Tibial nerve (tissue), 4 donors: ENCODE results near the gene DAZAP1. TPM values are rescaled to one million over a fixed set of nuclear protein-coding genes. Genes with fewer than 3 reads are reported as not detected.

ENCODE experiments used
- DNase-seq, 2 donors: peaks; one replicate each; pipeline ENCODE4 v3.0.0-alpha.2; 2019; ENCODE audit warnings: low spot score in 2 of 2
- H3K27ac ChIP-seq, 4 donors: fragments of 200-600 bp; sonication (generic) in 3 of 4; one replicate each; pipeline ENCODE4 v1.5.1; 2017 to 2019; ENCODE audit warnings: mild to moderate bottlenecking in 1 of 4
- H3K27me3 ChIP-seq, 2 donors: fragments of 200-600 bp; sonication (generic) in 1 of 2; one replicate each; pipeline versions ENCODE4 v1.5.1 to v1.6.0; 2017 to 2019
- H3K36me3 ChIP-seq, 3 donors: fragments of 200-600 bp; sonication (generic); one replicate each; pipeline ENCODE4 v1.5.1; 2018 to 2019
- H3K4me1 ChIP-seq, 4 donors: fragments of 200-600 bp; sonication (generic) in 3 of 4; one replicate each; pipeline ENCODE4 v1.5.1; 2017 to 2019
- H3K4me3 ChIP-seq, 4 donors: fragments of 200-600 bp; sonication (generic) in 3 of 4; one replicate each; pipeline ENCODE4 v1.5.1; 2017 to 2019; ENCODE audit warnings: mild to moderate bottlenecking in 1 of 4, moderate library complexity in 1 of 4
- H3K9me3 ChIP-seq, 4 donors: fragments of 200-600 bp; sonication (generic) in 3 of 4; one replicate each; pipeline ENCODE4 v1.5.1; 2017 to 2019
- CTCF ChIP-seq, 5 experiments: fragments of 200-600 bp in 3 of 5; fragments of 450-650 bp in 2 of 5; sonication (generic) in 3 of 5; IDR thresholded peaks; one replicate each; pipeline ENCODE4 v1.5.1; 2016 to 2019; ENCODE audit warnings: antibody characterized with exemption in 5 of 5, mild to moderate bottlenecking in 3 of 5, moderate library complexity in 2 of 5
- EP300 ChIP-seq, 2 donors: sonication (generic); formaldehyde crosslinking; IDR thresholded peaks; one replicate each; pipeline ENCODE4 v1.6.1; 2017; ENCODE audit warnings: antibody characterized with exemption in 2 of 2, mild to moderate bottlenecking in 1 of 2
- POLR2A ChIP-seq, 2 donors: fragments of 450-650 bp; IDR thresholded peaks; one replicate each; pipeline ENCODE4 v1.6.1; 2017; ENCODE audit warnings: antibody characterized with exemption in 2 of 2, mild to moderate bottlenecking in 2 of 2, moderate library complexity in 2 of 2
- WGBS, 2 donors: methylation state at CpG; one replicate each; pipeline ENCODE4 v1.1.5; 2018; 5-methylcytosine and 5-hydroxymethylcytosine counted together
- total RNA-seq, 4 donors: library from RNA; depleted of rRNA; stranded (reverse); fragments of >200 nt; gene quantifications; one replicate each; pipeline ENCODE4 v1.1.0, GENCODE V29; 2016

The DAZAP1 gene
- total RNA-seq, 4 donors from 2014 or later, result 34.3 to 68.4 (median 61.0) TPM

- Histone ChIP-seq H3K36me3 (peaks cover 4 to 83% (median 15%) of the 10 kb centered on the region in 3 donors), H3K27me3 (no peaks in the 10 kb centered on the region), H3K27ac (no peak overlapping the region), H3K9me3 (no peaks in the 10 kb centered on the region), H3K4me3 (no peak overlapping the region), H3K4me1 (peaks cover 0 to 24% (median 11%) of the 10 kb centered on the region in 4 donors)
- TF ChIP-seq POLR2A (IDR thresholded peaks at IDR 0.05), result no peak
- no peak for TF ChIP-seq EP300 (IDR thresholded peaks at IDR 0.05)
- TF ChIP-seq CTCF (IDR thresholded peaks at IDR 0.05), result no peak
- WGBS, 2 donors, result 81 to 84% methylated on average over 13 to 16 of the region's 17 CpGs
- DNase-seq, result no peak
These were observed 13.5 kb upstream of the DAZAP1 start for GRCh38 chr19:1393841-1394240.

GRCh38 chr19:1394252-1395193 is 12.9 kb upstream of the DAZAP1 start:
- TF ChIP-seq CTCF (IDR thresholded peaks at IDR 0.05) (no peak), EP300 (IDR thresholded peaks at IDR 0.05) (no peak), POLR2A (IDR thresholded peaks at IDR 0.05) (no peak)
- DNase-seq, result no peak
- Histone ChIP-seq H3K4me1 (peaks cover 0 to 25% (median 11%) of the 10 kb centered on the region in 4 donors), H3K27me3 (no peaks in the 10 kb centered on the region), H3K27ac (peak overlapping the region in 1 of 4 donors; percentile 59), H3K4me3 (no peak overlapping the region), H3K36me3 (peaks cover 2 to 77% (median 9%) of the 10 kb centered on the region in 3 donors), H3K9me3 (no peaks in the 10 kb centered on the region)
- WGBS, 2 donors, result 64 to 67% methylated on average over 36 to 41 of the region's 43 CpGs

- H3K36me3 ChIP-seq, result peaks cover 2 to 68% (median 7%) of the 10 kb centered on the region in 3 donors
- no peaks in the 10 kb centered on the region for H3K9me3 ChIP-seq
- TF ChIP-seq EP300 (IDR thresholded peaks at IDR 0.05), result no peak
- TF ChIP-seq POLR2A (IDR thresholded peaks at IDR 0.05), result no peak
- no peak for TF ChIP-seq CTCF (IDR thresholded peaks at IDR 0.05)
- peaks cover 0 to 34% (median 16%) of the 10 kb centered on the region in 4 donors for H3K4me1 ChIP-seq
- no peak for DNase-seq
- 80 to 89% methylated on average over 27 to 47 of the region's 52 CpGs for WGBS, 2 donors
- H3K4me3 ChIP-seq, result no peak overlapping the region
- no peaks in the 10 kb centered on the region for H3K27me3 ChIP-seq
- H3K27ac ChIP-seq, result peak overlapping the region in 2 of 4 donors; percentile 4 to 59
These were observed 12.0 kb upstream of the DAZAP1 start for GRCh38 chr19:1395194-1396018.

GRCh38 chr19:1396019-1396767 is 11.2 kb upstream of the DAZAP1 start:
- H3K9me3 ChIP-seq, result no peaks in the 10 kb centered on the region
- H3K27me3 ChIP-seq, result no peaks in the 10 kb centered on the region
- peaks cover 0 to 42% (median 24%) of the 10 kb centered on the region in 4 donors for H3K4me1 ChIP-seq
- peaks cover 2 to 60% (median 7%) of the 10 kb centered on the region in 3 donors for H3K36me3 ChIP-seq
- TF ChIP-seq EP300 (IDR thresholded peaks at IDR 0.05), result no peak
- TF ChIP-seq POLR2A (IDR thresholded peaks at IDR 0.05), result no peak
- no peak for TF ChIP-seq CTCF (IDR thresholded peaks at IDR 0.05)
- H3K27ac ChIP-seq, result peak overlapping the region in 2 of 4 donors; percentile 36 to 59
- H3K4me3 ChIP-seq, result no peak overlapping the region
- WGBS, 2 donors, result 37% methylated on average over 21 to 22 of the region's 25 CpGs
- no peak for DNase-seq
